ENCODE measurements around the gene NAPEPLD.
"Not testable (repeated sequence)": the region's sequence is repeated elsewhere in the genome, so short reads cannot be mapped to it uniquely, and the experiment has no call there.

Gene NAPEPLD

DNA sequence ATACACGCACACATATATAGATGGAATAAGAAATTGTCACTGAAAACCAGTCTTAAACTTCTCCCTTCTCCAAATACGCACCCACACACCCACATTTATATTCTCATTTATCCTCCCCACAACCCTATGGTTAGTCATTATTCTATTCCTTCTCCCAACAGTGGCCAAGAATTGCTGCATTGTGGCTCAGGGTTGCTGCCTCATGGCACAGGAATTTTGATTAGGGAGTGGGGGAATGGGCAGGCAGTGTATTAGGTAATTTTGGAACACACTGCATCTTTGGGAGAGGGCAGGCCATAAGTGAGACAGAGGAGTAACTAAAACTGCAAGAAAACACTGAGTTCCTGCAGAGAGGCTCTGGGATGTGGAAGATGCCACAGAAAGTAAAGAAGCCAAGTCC is 35.7 kb downstream of the NAPEPLD start:
- DNase-seq (ENCODE audit: low read depth) = peak; percentile 96

DNA sequence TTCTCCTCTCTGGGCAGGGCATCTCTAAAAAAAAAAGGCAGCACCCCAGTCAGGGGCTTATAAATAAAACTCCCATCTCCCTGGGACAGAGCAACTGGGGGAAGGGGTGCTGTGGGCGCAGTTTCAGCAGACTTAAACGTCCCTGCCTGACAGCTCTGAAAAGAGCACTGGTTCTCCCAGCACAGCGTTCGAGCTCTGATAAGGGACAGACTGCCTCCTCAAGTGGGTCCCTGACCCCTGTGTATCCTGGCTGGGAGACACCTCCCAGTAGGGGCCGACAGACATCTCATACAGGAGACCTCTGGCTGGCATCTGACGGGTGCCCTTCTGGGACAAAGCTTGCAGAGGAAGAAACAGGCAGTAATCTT is 42.2 kb downstream of the NAPEPLD start:
- DNase-seq (ENCODE audit: low read depth); H3K4me3 ChIP-seq (ENCODE audit: low read length): not testable (repeated sequence)

More for the DNA sequence above, 35.7 kb downstream of the NAPEPLD start:
- no peak for TF ChIP-seq CTCF (conservative IDR thresholded peaks at IDR 0.05; ENCODE audit: low read length)
- no peak overlapping the region for H3K4me3 ChIP-seq (ENCODE audit: low read length)

GRCh38 chr7:103106005-103106702 is 42.7 kb downstream of the NAPEPLD start:
- no peak for TF ChIP-seq CTCF (conservative IDR thresholded peaks at IDR 0.05; ENCODE audit: low read length)
- no peak for DNase-seq (ENCODE audit: low read depth)
- H3K4me3 ChIP-seq (ENCODE audit: low read length) = no peak overlapping the region

DNA sequence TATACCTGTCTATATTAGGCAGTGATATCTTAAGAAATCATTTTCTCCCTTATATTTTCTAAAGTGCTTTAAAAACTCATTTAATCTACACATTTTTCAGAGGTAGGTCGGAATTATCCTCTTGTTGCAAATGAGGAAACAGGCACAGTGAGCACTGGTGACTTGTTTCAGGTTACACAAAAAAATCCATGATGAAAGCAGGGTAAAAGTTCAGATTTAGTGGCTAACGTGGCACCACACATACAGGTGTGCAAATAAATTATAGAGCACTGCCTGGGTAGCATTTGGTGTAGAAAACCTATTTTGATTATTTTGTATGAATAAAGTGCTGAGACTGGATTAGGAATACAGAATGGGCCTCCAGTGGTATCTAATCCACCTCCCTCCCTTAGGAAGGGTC is 47.4 kb downstream of the NAPEPLD start:
- no peak for TF ChIP-seq CTCF (conservative IDR thresholded peaks at IDR 0.05; ENCODE audit: low read length)
- DNase-seq (ENCODE audit: low read depth) = no peak
- H3K4me3 ChIP-seq (ENCODE audit: low read length) = no peak overlapping the region

- no peak overlapping the region for H3K4me3 ChIP-seq (ENCODE audit: low read length)
- no peak for TF ChIP-seq CTCF (conservative IDR thresholded peaks at IDR 0.05; ENCODE audit: low read length)
- no peak for DNase-seq (ENCODE audit: low read depth)
Measured at GRCh38 chr7:103100348-103100747, 48.6 kb downstream of the NAPEPLD start.

DNA sequence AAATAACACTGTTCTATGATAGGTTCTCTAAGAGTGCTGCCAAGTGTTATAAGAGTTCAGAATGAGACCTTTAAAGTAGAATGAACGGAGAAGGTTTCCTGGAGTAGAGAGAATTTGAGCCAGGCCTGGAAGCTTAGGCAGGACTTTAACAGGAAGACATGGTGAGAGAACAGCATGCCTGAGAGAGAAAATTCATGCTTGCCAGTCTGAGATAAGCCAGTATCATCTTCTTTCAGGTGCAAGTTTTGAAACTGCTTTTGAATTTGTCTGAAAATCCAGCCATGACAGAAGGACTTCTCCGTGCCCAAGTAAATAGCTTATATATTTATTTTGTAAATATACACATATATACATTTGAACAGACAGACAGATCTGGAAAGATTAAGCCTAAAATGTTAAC is 51.9 kb downstream of the NAPEPLD start:
- no peak overlapping the region for H3K4me3 ChIP-seq (ENCODE audit: low read length)
- no peak for DNase-seq (ENCODE audit: low read depth)
- no peak for TF ChIP-seq CTCF (conservative IDR thresholded peaks at IDR 0.05; ENCODE audit: low read length)

GRCh38 chr7:103095558-103095957 is 53.3 kb downstream of the NAPEPLD start:
- not testable (repeated sequence) for H3K4me3 ChIP-seq (ENCODE audit: low read length); DNase-seq (ENCODE audit: low read depth)

DNA sequence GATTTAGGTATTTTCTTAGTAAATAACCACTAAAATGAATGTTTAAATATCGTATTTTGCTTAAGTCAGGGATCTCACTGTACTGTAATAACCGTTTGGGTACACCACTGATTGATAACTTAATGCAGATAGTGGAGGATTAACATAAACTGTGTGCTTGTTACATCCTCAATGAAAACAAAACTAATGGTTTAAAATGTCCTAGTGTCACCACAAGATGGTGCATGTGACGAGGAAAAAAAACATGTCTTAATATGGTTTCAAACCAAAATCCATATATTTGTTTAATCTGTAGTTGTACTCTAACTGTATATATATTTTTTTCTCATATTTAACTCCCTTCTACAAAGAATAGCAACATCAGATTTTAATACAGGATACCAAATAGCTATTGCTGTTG is 54.8 kb downstream of the NAPEPLD start:
- H3K4me3 ChIP-seq (ENCODE audit: low read length) = no peak overlapping the region
- TF ChIP-seq CTCF (conservative IDR thresholded peaks at IDR 0.05; ENCODE audit: low read length) = no peak
- DNase-seq (ENCODE audit: low read depth) = no peak

Measured in AG10803 (cell line).